NOMO-1 treated with dmso at 0.1 percent for 144 hours (cell line): ENCODE data around the gene CDYL2.

ENCODE experiments used
- DNase-seq: peaks from one replicate; lab custom pipeline; 2025; ENCODE audit not compliant: unreplicated experiment; lab: John Stamatoyannopoulos, UW

Gene CDYL2

GRCh38 chr16:80601182-80601581 lies 203.2 kb downstream of the CDYL2 start:
- DNase-seq, result no peak

- DNase-seq, result no peak
Measured at GRCh38 chr16:80599466-80599865, 204.9 kb downstream of the CDYL2 start.

GRCh38 chr16:80596507-80597207 lies 207.7 kb downstream of the CDYL2 start:
- DNase-seq, result no peak

- DNase-seq, result no peak
Measured at GRCh38 chr16:80594756-80595155, 209.6 kb downstream of the CDYL2 start.

DNA sequence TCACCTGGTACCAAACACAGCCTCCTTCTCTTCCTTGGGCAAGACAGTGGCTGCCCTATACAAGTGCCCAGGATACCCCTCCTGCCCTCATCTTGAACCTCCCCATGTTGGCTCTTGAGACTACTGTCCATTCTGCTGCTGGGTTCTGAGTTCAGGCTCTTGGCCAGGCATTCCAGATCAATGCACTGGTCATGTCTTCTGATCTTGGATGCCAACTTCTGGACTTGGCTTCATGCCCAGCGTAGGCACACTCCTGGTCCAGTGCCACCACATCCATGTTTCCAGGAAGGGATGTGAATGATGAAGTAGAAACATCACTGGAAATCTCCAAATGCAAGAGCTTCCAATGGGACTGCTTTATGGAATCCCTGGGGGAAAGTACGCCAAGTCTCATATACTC lies 212.1 kb downstream of the CDYL2 start:
- DNase-seq, result no peak

DNA sequence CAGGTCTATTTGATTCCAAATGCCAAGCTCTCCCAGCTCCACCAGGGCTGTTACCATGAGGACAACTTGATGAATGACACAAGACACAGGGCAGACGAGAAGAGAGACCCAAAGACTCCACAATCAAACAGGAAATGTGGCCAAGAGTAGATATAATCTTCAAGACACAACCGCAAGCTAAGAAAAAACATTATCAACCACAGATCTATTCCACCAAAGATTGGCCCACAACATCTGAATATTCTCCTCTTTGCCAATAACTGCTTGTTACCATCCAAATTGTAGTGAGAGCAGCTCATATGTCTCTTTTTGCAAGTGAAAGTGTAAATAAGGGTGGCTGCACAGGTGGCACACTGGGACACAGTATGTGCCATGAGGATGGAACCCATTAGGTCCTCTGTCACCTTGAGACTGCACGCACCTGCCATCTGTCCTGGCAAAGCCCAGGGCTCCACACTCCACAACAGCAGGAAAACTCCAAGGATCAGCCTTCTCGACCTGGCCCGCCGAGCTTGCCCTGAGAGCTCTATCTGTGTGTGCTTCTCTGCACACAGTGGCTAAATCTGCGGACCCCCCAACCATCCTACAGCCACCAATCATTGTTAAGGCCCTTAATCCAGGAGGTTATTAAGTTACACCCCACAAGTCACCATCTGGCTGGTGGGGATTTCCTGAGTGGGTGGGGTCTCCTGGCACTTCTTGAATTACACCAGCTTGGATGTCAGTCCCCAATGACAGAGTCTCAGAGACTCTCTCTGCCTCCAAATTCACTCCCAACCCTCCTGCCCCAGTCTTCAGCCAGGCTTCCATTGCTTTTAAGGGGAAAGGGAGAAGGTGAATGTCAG lies 213.1 kb downstream of the CDYL2 start:
- DNase-seq, result no peak

- no peak for DNase-seq
Measured at GRCh38 chr16:80587071-80587470, 217.3 kb downstream of the CDYL2 start.

GRCh38 chr16:80586476-80586875 lies 217.9 kb downstream of the CDYL2 start:
- no peak for DNase-seq

GRCh38 chr16:80585764-80586163 lies 218.6 kb downstream of the CDYL2 start:
- DNase-seq, result no peak

DNA sequence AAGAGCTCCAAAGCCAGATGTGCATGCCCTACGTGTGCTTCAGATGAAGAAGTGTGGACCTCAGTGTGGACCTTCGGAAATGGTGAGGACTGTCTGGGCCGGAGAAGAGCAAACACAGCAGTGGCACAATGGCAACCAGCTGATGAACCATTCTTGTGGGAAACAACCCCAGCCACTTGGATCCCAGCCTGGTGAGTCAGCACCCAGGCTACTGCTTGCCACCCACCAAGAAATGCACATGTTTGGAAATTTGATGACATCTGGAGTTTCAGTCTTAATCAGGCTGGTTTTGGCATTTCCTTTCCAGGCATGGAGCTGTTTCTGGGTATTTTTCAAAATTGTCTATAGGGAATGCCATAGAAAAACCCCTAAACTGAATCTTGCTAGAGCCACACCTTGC lies 220.9 kb downstream of the CDYL2 start:
- no peak for DNase-seq

GRCh38 chr16:80580109-80580832 lies 224.1 kb downstream of the CDYL2 start:
- no peak for DNase-seq

DNA sequence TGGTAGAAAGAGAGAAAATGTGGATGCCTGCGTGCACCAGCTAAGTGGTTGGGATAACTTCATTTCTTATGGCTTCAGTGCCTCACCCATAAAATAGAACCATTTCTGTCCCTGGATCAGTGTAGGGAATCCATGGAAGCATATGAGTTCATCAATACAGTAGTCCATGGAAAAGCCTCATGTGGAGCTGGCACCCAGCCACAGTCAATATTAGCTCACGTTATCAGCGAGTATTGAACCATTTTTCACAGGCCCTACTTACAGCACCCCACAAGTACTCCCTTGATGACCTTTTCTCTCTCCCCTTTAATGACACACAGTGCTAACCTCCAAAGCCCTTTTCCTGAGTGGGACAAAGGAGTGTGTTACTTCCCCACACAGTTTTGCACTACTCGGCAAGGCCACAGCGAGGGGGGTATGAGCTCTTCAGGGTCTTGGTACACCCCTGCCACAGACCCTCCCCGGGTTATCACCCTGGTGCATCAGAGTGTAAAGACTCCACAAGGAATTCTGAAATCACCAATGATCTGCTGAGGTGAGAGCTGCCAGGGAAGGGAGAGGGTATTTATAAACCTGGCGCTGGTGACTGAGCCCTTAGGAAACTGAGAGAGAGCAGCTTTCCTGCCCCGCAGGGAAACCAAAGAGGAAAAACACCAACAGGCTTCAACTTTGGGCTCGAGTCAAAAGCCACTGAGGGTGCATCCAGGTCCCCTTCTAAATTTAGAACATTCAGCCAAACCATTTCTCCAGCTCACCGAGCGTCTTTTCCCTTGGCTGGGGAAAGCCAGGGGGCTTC lies 226.7 kb downstream of the CDYL2 start:
- no peak for DNase-seq

GRCh38 chr16:80576343-80576912 lies 228.0 kb downstream of the CDYL2 start:
- no peak for DNase-seq

GRCh38 chr16:80573700-80574120 lies 230.7 kb downstream of the CDYL2 start:
- no peak for DNase-seq

DNA sequence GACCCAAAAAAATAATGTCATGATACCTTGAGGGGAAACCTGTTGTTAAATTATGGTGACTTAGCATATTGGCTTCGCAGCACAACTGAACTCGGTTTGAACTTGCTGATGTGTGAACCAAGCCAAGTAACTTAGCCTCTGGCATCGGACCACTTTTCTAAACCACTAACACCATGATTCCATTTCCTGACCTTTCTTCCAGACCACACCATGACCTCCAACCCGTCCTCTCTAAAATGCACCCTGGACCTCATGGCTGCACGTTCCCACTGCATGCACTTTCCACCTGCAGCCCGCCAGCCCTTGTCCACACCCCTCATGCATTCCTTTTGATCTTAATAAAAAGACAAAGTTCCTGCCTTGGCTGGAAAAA lies 234.3 kb downstream of the CDYL2 start:
- DNase-seq, result no peak

DNA sequence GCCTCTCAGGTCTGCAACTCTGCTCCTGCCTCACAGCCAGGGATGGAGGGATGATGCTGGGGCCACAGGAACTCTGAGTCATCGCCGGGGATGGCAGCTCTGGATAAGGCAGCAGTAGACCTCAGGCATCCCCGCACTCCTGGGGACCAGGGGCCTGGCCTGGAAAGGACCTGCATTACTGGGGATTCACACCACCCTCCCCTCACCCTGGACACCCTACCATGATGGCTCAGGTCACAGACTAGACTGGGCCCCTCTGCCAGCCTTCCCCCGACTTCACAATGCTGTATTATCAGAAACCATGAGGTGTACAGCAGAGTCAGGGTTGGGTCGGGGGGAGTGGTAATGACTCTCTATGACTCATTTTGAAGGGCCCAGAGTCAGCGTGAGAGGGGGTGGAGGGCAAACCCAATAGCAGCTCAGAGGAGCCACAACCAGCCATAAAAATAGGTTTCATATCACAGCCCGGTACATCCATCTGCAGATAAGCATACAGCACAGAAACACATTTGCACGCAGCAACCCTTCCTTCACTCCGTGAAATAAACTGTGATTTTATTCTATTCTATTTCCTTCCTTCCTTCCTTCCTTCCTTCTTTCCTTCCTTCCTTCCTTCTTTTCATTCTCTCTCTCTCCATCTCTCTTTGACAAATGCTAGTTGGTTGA lies 234.8 kb downstream of the CDYL2 start:
- no peak for DNase-seq

- no peak for DNase-seq
Measured at GRCh38 chr16:80564394-80564793, 240.0 kb downstream of the CDYL2 start.

GRCh38 chr16:80563066-80563465 lies 241.3 kb downstream of the CDYL2 start:
- DNase-seq, result no peak

DNA sequence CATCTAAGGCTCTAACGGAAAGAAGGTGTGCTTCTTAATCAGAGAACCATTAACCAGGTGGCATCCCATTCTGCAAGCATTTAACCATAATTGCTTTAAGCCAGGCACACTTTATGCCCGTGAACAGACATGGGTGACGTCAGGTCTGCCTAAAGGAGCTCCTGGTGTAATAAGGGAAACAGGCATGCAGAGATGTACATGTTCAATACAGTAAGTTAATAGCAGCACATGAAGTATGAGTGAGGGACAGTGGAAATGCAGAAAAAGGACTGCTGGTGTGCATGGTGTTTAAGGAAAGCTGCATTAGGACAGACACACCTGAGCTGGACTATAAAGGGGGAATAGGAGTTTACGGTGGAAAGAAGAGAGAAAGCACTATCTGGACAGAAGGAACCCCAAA lies 245.0 kb downstream of the CDYL2 start:
- DNase-seq, result no peak

GRCh38 chr16:80557037-80557436 lies 247.4 kb downstream of the CDYL2 start:
- no peak for DNase-seq
